ENCODE results near the gene LRBA. TPM values are rescaled to one million over a fixed set of nuclear protein-coding genes. Genes with fewer than 3 reads are reported as not detected.

LRBA gene
- total and polyA plus RNA-seq, 2 donors (not counting 3 experiments of a cell fraction or from before 2014, with no cell fraction given): 18.0 to 35.1 TPM

GRCh38 chr4:150381036-150381435, 634.0 kb downstream of the LRBA start:
- BruUV-seq (replicated peaks): no TSS peak
- H3K9me3 ChIP-seq (replicated peaks; ENCODE audit: control insufficient read depth, insufficient read depth, low read length): no peaks in the 10 kb centered on the region
- dilution Hi-C loops (cut with MboI; ENCODE audit: extremely low pct_ligation_motif_present, low sequenced_read_pairs) (no loop called here), intact Hi-C loops (cut with micrococcal nuclease) (no loop called here)
- no peaks in the 10 kb centered on the region for H3K79me2 ChIP-seq (ENCODE audit: control insufficient read depth, insufficient read depth, low read length)
- no peaks in the 10 kb centered on the region for H3K36me3 ChIP-seq (ENCODE audit: control insufficient read depth in 2 of 2, extremely low read depth in 1 of 2, insufficient read depth in 2 of 2, low read length in 2 of 2)
- DNase-seq (ENCODE audit: low read depth, low spot score) (no peak), FAIRE-seq (no peak)
- H3K27me3 ChIP-seq (ENCODE audit: control insufficient read depth in 2 of 2, insufficient read depth in 2 of 2, low read length in 2 of 2): no peaks in the 10 kb centered on the region
- no peaks in the 10 kb centered on the region for H3K9me1 ChIP-seq (replicated peaks; ENCODE audit: control insufficient read depth, extremely low read depth, insufficient read depth, low read length)
- H3K4me2 ChIP-seq (ENCODE audit: insufficient read depth, low read length): no peak overlapping the region
- no peak overlapping the region for H3K4me3 ChIP-seq (replicated peaks in 1 of 3; ENCODE audit: insufficient read depth in 1 of 3, low read depth in 1 of 3, low read length in 3 of 3)
- POLR2A ChIA-PET: no interaction called here
- TF ChIP-seq JUN (IDR thresholded peaks at IDR 0.05; ENCODE audit: borderline replicate concordance, insufficient read depth, insufficient read length, low read depth) (no peak), POLR2AphosphoS5 (IDR thresholded peaks at IDR 0.05; ENCODE audit: insufficient read depth, low read depth, low read length) (no peak)
- TF ChIP-seq, protein P1, sequence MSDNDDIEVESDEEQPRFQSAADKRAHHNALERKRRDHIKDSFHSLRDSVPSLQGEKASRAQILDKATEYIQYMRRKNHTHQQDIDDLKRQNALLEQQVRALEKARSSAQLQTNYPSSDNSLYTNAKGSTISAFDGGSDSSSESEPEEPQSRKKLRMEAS (IDR thresholded peaks at IDR 0.05; ENCODE audit: insufficient read depth, insufficient read length): no peak
- H3K9ac ChIP-seq (replicated peaks; ENCODE audit: extremely low read depth, insufficient read depth, low read length): no peak overlapping the region
- peaks cover 9% of the 10 kb centered on the region for H3K4me1 ChIP-seq (ENCODE audit: control insufficient read depth, extremely low read depth, insufficient read depth, low read length)
- CTCF ChIA-PET: no interaction called here
- H3K27ac ChIP-seq (ENCODE audit: insufficient read depth, low read depth, low read length): no peak overlapping the region
- H2AFZ ChIP-seq (ENCODE audit: low read depth, low read length): no peak overlapping the region
- no peaks in the 10 kb centered on the region for H4K20me1 ChIP-seq (replicated peaks; ENCODE audit: control insufficient read depth, extremely low read depth, insufficient read depth, low read length)

- dilution Hi-C loops (cut with MboI; ENCODE audit: extremely low pct_ligation_motif_present, low sequenced_read_pairs) (no loop called here), intact Hi-C loops (cut with micrococcal nuclease) (loop anchor here (5.0 kb wide), 1 partner anchor 72 kb away; no protein-coding TSS in a partner anchor)
- no peaks in the 10 kb centered on the region for H3K9me1 ChIP-seq (replicated peaks; ENCODE audit: control insufficient read depth, extremely low read depth, insufficient read depth, low read length)
- H3K4me3 ChIP-seq (replicated peaks in 1 of 3; ENCODE audit: insufficient read depth in 1 of 3, low read depth in 1 of 3, low read length in 3 of 3): no peak overlapping the region
- peaks cover 9% of the 10 kb centered on the region for H3K4me1 ChIP-seq (ENCODE audit: control insufficient read depth, extremely low read depth, insufficient read depth, low read length)
- FAIRE-seq (peak; percentile 85), DNase-seq (ENCODE audit: low read depth, low spot score) (peak; percentile 76)
- no peak overlapping the region for H2AFZ ChIP-seq (ENCODE audit: low read depth, low read length)
- H3K4me2 ChIP-seq (ENCODE audit: insufficient read depth, low read length): peak overlapping the region; percentile 9
- H3K79me2 ChIP-seq (ENCODE audit: control insufficient read depth, insufficient read depth, low read length): no peaks in the 10 kb centered on the region
- no peaks in the 10 kb centered on the region for H3K27me3 ChIP-seq (ENCODE audit: control insufficient read depth in 2 of 2, insufficient read depth in 2 of 2, low read length in 2 of 2)
- no TSS peak for BruUV-seq (replicated peaks)
- TF ChIP-seq MYC (IDR thresholded peaks at IDR 0.05; ENCODE audit: low read depth, low read length): no peak
- TF ChIP-seq POLR2AphosphoS5 (IDR thresholded peaks at IDR 0.05; ENCODE audit: insufficient read depth, low read depth, low read length): peak; percentile 58
- TF ChIP-seq FOS (IDR thresholded peaks at IDR 0.05; ENCODE audit: borderline replicate concordance, insufficient read depth, low read length): peak; percentile 94
- peak; percentile 85 for TF ChIP-seq JUN (IDR thresholded peaks at IDR 0.05; ENCODE audit: borderline replicate concordance, insufficient read depth, insufficient read length, low read depth)
- TF ChIP-seq GATA2 (IDR thresholded peaks at IDR 0.05; ENCODE audit: insufficient read depth, insufficient read length, low read depth, low read length): peak; percentile 32
- TF ChIP-seq, protein P1 (IDR thresholded peaks at IDR 0.05; ENCODE audit: insufficient read depth, insufficient read length): no peak
- no peak for TF ChIP-seq EZH2 (IDR thresholded peaks at IDR 0.05; ENCODE audit: borderline replicate concordance, low read depth, low read length, severe bottlenecking)
- no peak for TF ChIP-seq CTCF (IDR thresholded peaks at IDR 0.05; ENCODE audit: extremely low read depth in 1 of 2, insufficient read depth in 1 of 2, low read depth in 1 of 2, low read length in 2 of 2)
- no peaks in the 10 kb centered on the region for H4K20me1 ChIP-seq (replicated peaks; ENCODE audit: control insufficient read depth, extremely low read depth, insufficient read depth, low read length)
- H3K9me3 ChIP-seq (replicated peaks; ENCODE audit: control insufficient read depth, insufficient read depth, low read length): no peaks in the 10 kb centered on the region
- ChIA-PET POLR2A (no interaction called here), CTCF (interaction anchor here (1.0 kb wide), 1 partner anchor 82 kb away, joined by 4 read pairs; no protein-coding TSS in a partner anchor)
- no peaks in the 10 kb centered on the region for H3K36me3 ChIP-seq (ENCODE audit: control insufficient read depth in 2 of 2, extremely low read depth in 1 of 2, insufficient read depth in 2 of 2, low read length in 2 of 2)
- peak overlapping the region; percentile 15 for H3K27ac ChIP-seq (ENCODE audit: insufficient read depth, low read depth, low read length)
- H3K9ac ChIP-seq (replicated peaks; ENCODE audit: extremely low read depth, insufficient read depth, low read length): no peak overlapping the region
Measured at GRCh38 chr4:150379454-150379853, 635.6 kb downstream of the LRBA start.
